GM18909 (cell line): Measurements from ENCODE around the gene SEPTIN14.
"Not testable (repeated sequence)": the region's sequence is repeated elsewhere in the genome, so short reads cannot be mapped to it uniquely, and the experiment has no call there.

Experiments used
- ATAC-seq: cut with Tn5 transposase; IDR thresholded peaks from one replicate; pipeline ENCODE4 v1.9.1; 2021; ENCODE audit warnings: mild to moderate bottlenecking; ENCODE audit not compliant: unreplicated experiment, poor library complexity

The SEPTIN14 gene

GRCh38 chr7:55786901-55787300 is 75.7 kb downstream of the SEPTIN14 start:
- no peak for ATAC-seq

GRCh38 chr7:55785444-55785843 is 77.1 kb downstream of the SEPTIN14 start:
- not testable (repeated sequence) for ATAC-seq

GRCh38 chr7:55784151-55784550 is 78.4 kb downstream of the SEPTIN14 start:
- no peak for ATAC-seq

GRCh38 chr7:55778631-55779030 is 83.9 kb downstream of the SEPTIN14 start:
- ATAC-seq = no peak

- ATAC-seq = no peak
These were observed 86.4 kb downstream of the SEPTIN14 start for GRCh38 chr7:55776196-55776595.

- ATAC-seq = no peak
These were observed 87.5 kb downstream of the SEPTIN14 start for GRCh38 chr7:55775051-55775420.

GRCh38 chr7:55774327-55775050 is 88.1 kb downstream of the SEPTIN14 start:
- ATAC-seq = no peak

GRCh38 chr7:55770778-55771177 is 91.8 kb downstream of the SEPTIN14 start:
- ATAC-seq = no peak

GRCh38 chr7:55753274-55753862 is 109.2 kb downstream of the SEPTIN14 start:
- not testable (repeated sequence) for ATAC-seq

- not testable (repeated sequence) for ATAC-seq
These were observed 117.8 kb downstream of the SEPTIN14 start for GRCh38 chr7:55744706-55745105.
